Neural progenitor cell (in vitro differentiated cells): ENCODE measurements around the gene TMEM200B. TPM values are rescaled to one million over a fixed set of nuclear protein-coding genes. Genes with fewer than 3 reads are reported as not detected.
"Not testable (repeated sequence)": the region's sequence is repeated elsewhere in the genome, so short reads cannot be mapped to it uniquely, and the experiment has no call there.

Experiments used
- DNase-seq: peaks from one replicate; pipeline ENCODE4 v3.0.0-alpha.2; 2016; ENCODE audit warnings: low spot score
- H2AFZ ChIP-seq: fragments of 200-600 bp; sonication (generic); replicated peaks from 2 replicates; pipeline ENCODE4 v1.6.1; 2016; ENCODE audit warnings: antibody characterized with exemption
- H3F3A ChIP-seq: fragments of 200-600 bp; sonication (generic); 2 replicates; pipeline ENCODE4 v1.6.1; 2016; ENCODE audit warnings: antibody characterized with exemption, low read depth
- H3K27ac ChIP-seq: fragments of 200-600 bp; sonication (generic); 2 replicates; pipeline ENCODE4 v1.5.1; 2016; ENCODE audit warnings: mild to moderate bottlenecking
- H3K27me3 ChIP-seq: fragments of 200-600 bp; sonication (generic); 2 replicates; pipeline ENCODE4 v1.6.1; 2016; ENCODE audit warnings: mild to moderate bottlenecking, moderate library complexity
- H3K36me3 ChIP-seq: fragments of 200-600 bp; sonication (generic); 2 replicates; pipeline ENCODE4 v1.5.1; 2016
- H3K4me1 ChIP-seq: fragments of 200-600 bp; sonication (generic); 2 replicates; pipeline ENCODE4 v1.6.1; 2016; ENCODE audit warnings: mixed run types
- H3K4me2 ChIP-seq: fragments of 200-600 bp; sonication (generic); 2 replicates; pipeline ENCODE4 v1.6.1; 2016
- H3K4me3 ChIP-seq: fragments of 200-600 bp; sonication (generic); 2 replicates; pipeline ENCODE4 v1.5.1; 2016
- H3K79me2 ChIP-seq: fragments of 200-600 bp; sonication (generic); 2 replicates; pipeline ENCODE4 v1.6.1; 2016; ENCODE audit warnings: low read depth
- H3K9ac ChIP-seq: fragments of 200-600 bp; sonication (generic); 2 replicates; pipeline ENCODE4 v1.6.1; 2016
- H3K9me3 ChIP-seq: fragments of 200-600 bp; sonication (generic); 2 replicates; pipeline ENCODE4 v1.5.1; 2016; ENCODE audit warnings: low read depth
- H4K20me1 ChIP-seq: fragments of 200-600 bp; sonication (generic); 2 replicates; pipeline ENCODE4 v1.6.1; 2016; ENCODE audit warnings: low read depth
- H3K27ac Mint-ChIP-seq: 3 replicates; pipeline ENCODE4 v1.8.0; 2021; ENCODE audit warnings: mixed read lengths
- H3K27me3 Mint-ChIP-seq: 2 replicates; pipeline ENCODE4 v1.8.0; 2022; ENCODE audit warnings: low read depth, mild to moderate bottlenecking, inconsistent platforms, moderate library complexity, mixed read lengths; ENCODE audit not compliant: insufficient read depth
- H3K36me3 Mint-ChIP-seq: 3 replicates; pipeline ENCODE4 v1.8.0; 2021; ENCODE audit warnings: mixed read lengths
- H3K4me1 Mint-ChIP-seq: 3 replicates; pipeline ENCODE4 v1.8.0; 2021; ENCODE audit warnings: mixed read lengths
- H3K4me3 Mint-ChIP-seq: 3 replicates; pipeline ENCODE4 v1.8.0; 2021; ENCODE audit warnings: mild to moderate bottlenecking, moderate library complexity, mixed read lengths
- H3K9me3 Mint-ChIP-seq: 3 replicates; pipeline ENCODE4 v1.8.0; 2020; ENCODE audit warnings: mixed read lengths
- CTCF ChIP-seq: fragments of 200-600 bp; sonication (generic); IDR thresholded peaks from 2 replicates; pipeline ENCODE4 v1.5.1; 2017; ENCODE audit warnings: antibody characterized with exemption, mild to moderate bottlenecking
- EZH2 ChIP-seq: fragments of 200-600 bp; sonication (generic); IDR thresholded peaks from 2 replicates; pipeline ENCODE4 v1.6.1; 2017; ENCODE audit warnings: antibody characterized with exemption, mild to moderate bottlenecking, moderate library complexity
- EZH2phosphoT487 ChIP-seq: fragments of 200-600 bp; sonication (generic); IDR thresholded peaks from 2 replicates; pipeline ENCODE4 v1.6.1; 2017; ENCODE audit warnings: antibody characterized with exemption
- total RNA-seq: library from RNA; depleted of rRNA; stranded (reverse); fragments of >200 nt; gene quantifications from 2 replicates; pipeline ENCODE4 v1.2.3, GENCODE V29; 2015; ENCODE audit warnings: low replicate concordance

Gene TMEM200B
- total RNA-seq, 1 donor from 2014 or later, result 0.56 TPM

DNA sequence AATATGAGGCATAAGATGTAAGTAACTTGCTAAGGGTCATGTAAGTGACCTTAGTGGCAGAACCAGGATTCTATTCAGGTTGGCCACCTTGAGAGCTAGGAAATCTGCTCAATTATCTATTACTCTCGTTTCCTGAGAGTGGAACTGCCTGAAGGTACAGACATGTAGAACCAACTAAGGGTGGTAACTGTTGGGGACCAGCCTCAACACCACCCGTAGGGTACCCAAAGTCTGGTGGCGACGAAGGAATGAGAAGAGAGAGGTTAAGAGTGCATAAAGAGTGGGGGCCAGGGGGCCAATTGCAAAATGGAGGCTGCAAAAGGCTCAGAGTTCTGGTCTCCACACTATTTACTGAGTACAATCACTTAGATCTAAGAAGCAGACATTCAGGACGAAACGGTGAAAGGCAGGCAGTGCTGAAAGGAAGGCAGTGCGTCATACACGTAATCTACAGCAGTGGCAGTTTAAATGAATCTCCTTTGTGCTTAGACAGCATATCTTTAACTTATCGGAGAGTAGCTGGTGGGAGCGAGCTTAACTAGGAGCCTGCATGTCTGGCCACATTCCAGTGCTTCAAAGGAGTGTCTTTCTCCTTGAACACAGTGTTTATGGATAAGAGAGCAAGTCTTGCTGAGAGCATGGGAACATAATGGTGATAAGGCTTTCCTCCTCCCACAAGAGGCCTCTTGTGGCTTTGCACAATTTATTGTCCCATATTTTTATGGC, 33.0 kb upstream of the TMEM200B start:
- Histone ChIP-seq H3K4me2 (no peak overlapping the region), H3K9ac (no peak overlapping the region), H3K9me3 (no peaks in the 10 kb centered on the region), H3K4me1 (peaks cover 4% of the 10 kb centered on the region), H3K27ac (peak overlapping the region; percentile 64), H3K4me3 (no peak overlapping the region), H4K20me1 (peaks cover 26% of the 10 kb centered on the region), H3K79me2 (peaks cover 58% of the 10 kb centered on the region), H2AFZ (no peak overlapping the region), H3K27me3 (no peaks in the 10 kb centered on the region), H3F3A (peaks cover 17% of the 10 kb centered on the region), H3K36me3 (peaks cover 41% of the 10 kb centered on the region)
- Mint-ChIP-seq H3K4me1 (peaks cover 18% of the 10 kb centered on the region), H3K36me3 (peaks cover 43% of the 10 kb centered on the region), H3K27ac (peak overlapping the region; percentile 96), H3K27me3 (peaks cover 3% of the 10 kb centered on the region), H3K9me3 (no peaks in the 10 kb centered on the region), H3K4me3 (no peak overlapping the region)
- TF ChIP-seq EZH2phosphoT487 (no peak), CTCF (no peak), EZH2 (no peak)
- DNase-seq, result no peak

GRCh38 chr1:29152046-29152805, 28.5 kb upstream of the TMEM200B start:
- H3K36me3 Mint-ChIP-seq, result peaks cover 63% of the 10 kb centered on the region
- peaks cover 33% of the 10 kb centered on the region for H3K36me3 ChIP-seq

GRCh38 chr1:29150346-29150745, 26.6 kb upstream of the TMEM200B start:
- not testable (repeated sequence) for H3K27ac Mint-ChIP-seq, H3K4me2 ChIP-seq, H3K4me3 ChIP-seq, H3K9ac ChIP-seq, H3K27me3 Mint-ChIP-seq, H3K9me3 Mint-ChIP-seq, H3K4me1 ChIP-seq, DNase-seq, H3K27me3 ChIP-seq, H2AFZ ChIP-seq, H3K27ac ChIP-seq, H3K4me3 Mint-ChIP-seq, H3K9me3 ChIP-seq, H3K4me1 Mint-ChIP-seq
- Histone ChIP-seq H3K79me2 (peaks cover 12% of the 10 kb centered on the region), H3F3A (peaks cover 11% of the 10 kb centered on the region), H4K20me1 (peaks cover 15% of the 10 kb centered on the region), H3K36me3 (peaks cover 33% of the 10 kb centered on the region)
- H3K36me3 Mint-ChIP-seq, result peaks cover 69% of the 10 kb centered on the region

More at GRCh38 chr1:29152046-29152805, 28.5 kb upstream of the TMEM200B start:
- no peaks in the 10 kb centered on the region for H3K9me3 Mint-ChIP-seq
- H3K27ac ChIP-seq, result no peak overlapping the region
- H3K4me2 ChIP-seq, result no peak overlapping the region
- H3K4me1 ChIP-seq, result peaks cover 2% of the 10 kb centered on the region
- no peak overlapping the region for H3K27ac Mint-ChIP-seq
- no peak overlapping the region for H3K4me3 ChIP-seq
- no peak overlapping the region for H2AFZ ChIP-seq
- no peak for TF ChIP-seq EZH2phosphoT487
- TF ChIP-seq CTCF, result no peak
- TF ChIP-seq EZH2, result no peak
- no peak overlapping the region for H3K9ac ChIP-seq
- no peaks in the 10 kb centered on the region for H3K27me3 ChIP-seq
- no peak for DNase-seq
- peaks cover 9% of the 10 kb centered on the region for H3K4me1 Mint-ChIP-seq
- no peaks in the 10 kb centered on the region for H3K9me3 ChIP-seq
- peaks cover 2% of the 10 kb centered on the region for H3K27me3 Mint-ChIP-seq
- H4K20me1 ChIP-seq, result peaks cover 19% of the 10 kb centered on the region
- peaks cover 24% of the 10 kb centered on the region for H3K79me2 ChIP-seq
- H3K4me3 Mint-ChIP-seq, result no peak overlapping the region
- peaks cover 4% of the 10 kb centered on the region for H3F3A ChIP-seq
